ENCODE measurements around the gene ZNF280D.

ZNF280D gene

GRCh38 chr15:56654624-56655023 lies 78.7 kb downstream of the ZNF280D start:
- H3K4me1 Mint-ChIP-seq (ENCODE audit: low read depth) = peaks cover 2% of the 10 kb centered on the region
- H3K4me3 Mint-ChIP-seq = no peak overlapping the region
- peaks cover 50% of the 10 kb centered on the region for H3K36me3 Mint-ChIP-seq (ENCODE audit: low read depth)

GRCh38 chr15:56654216-56654615 lies 79.1 kb downstream of the ZNF280D start:
- Mint-ChIP-seq H3K27ac (no peak overlapping the region), H3K4me3 (no peak overlapping the region), H3K27me3 (no peaks in the 10 kb centered on the region), H3K36me3 (ENCODE audit: low read depth) (peaks cover 52% of the 10 kb centered on the region), H3K9me3 (no peaks in the 10 kb centered on the region), H3K4me1 (ENCODE audit: low read depth) (peaks cover 2% of the 10 kb centered on the region)
- DNase-seq = no peak

More at GRCh38 chr15:56654624-56655023, 78.7 kb downstream of the ZNF280D start:
- no peak for DNase-seq
- Mint-ChIP-seq H3K27ac (no peak overlapping the region), H3K27me3 (no peaks in the 10 kb centered on the region), H3K9me3 (no peaks in the 10 kb centered on the region)

- Mint-ChIP-seq H3K27me3 (no peaks in the 10 kb centered on the region), H3K9me3 (no peaks in the 10 kb centered on the region), H3K36me3 (ENCODE audit: low read depth) (peaks cover 52% of the 10 kb centered on the region), H3K4me3 (no peak overlapping the region), H3K27ac (no peak overlapping the region), H3K4me1 (ENCODE audit: low read depth) (no peaks in the 10 kb centered on the region)
- no peak for DNase-seq
Measured at GRCh38 chr15:56653787-56654186, 79.5 kb downstream of the ZNF280D start.

GRCh38 chr15:56653107-56653506 lies 80.2 kb downstream of the ZNF280D start:
- no peak overlapping the region for H3K27ac Mint-ChIP-seq
- no peaks in the 10 kb centered on the region for H3K27me3 Mint-ChIP-seq
- H3K9me3 Mint-ChIP-seq = no peaks in the 10 kb centered on the region
- H3K4me3 Mint-ChIP-seq = no peak overlapping the region
- DNase-seq = no peak
- H3K4me1 Mint-ChIP-seq (ENCODE audit: low read depth) = no peaks in the 10 kb centered on the region
- H3K36me3 Mint-ChIP-seq (ENCODE audit: low read depth) = peaks cover 51% of the 10 kb centered on the region

GRCh38 chr15:56648311-56648710 lies 85.0 kb downstream of the ZNF280D start:
- Mint-ChIP-seq H3K36me3 (ENCODE audit: low read depth) (peaks cover 31% of the 10 kb centered on the region), H3K27me3 (no peaks in the 10 kb centered on the region), H3K4me1 (ENCODE audit: low read depth) (peaks cover 2% of the 10 kb centered on the region), H3K4me3 (no peak overlapping the region), H3K9me3 (no peaks in the 10 kb centered on the region), H3K27ac (no peak overlapping the region)
- no peak for DNase-seq

GRCh38 chr15:56640549-56640948 lies 92.8 kb downstream of the ZNF280D start:
- Mint-ChIP-seq H3K4me1 (ENCODE audit: low read depth) (peaks cover 3% of the 10 kb centered on the region), H3K36me3 (ENCODE audit: low read depth) (peaks cover 9% of the 10 kb centered on the region), H3K9me3 (no peaks in the 10 kb centered on the region)

GRCh38 chr15:56640127-56640526 lies 93.2 kb downstream of the ZNF280D start:
- Mint-ChIP-seq H3K27me3 (no peaks in the 10 kb centered on the region), H3K27ac (no peak overlapping the region)

More at GRCh38 chr15:56640549-56640948, 92.8 kb downstream of the ZNF280D start:
- Mint-ChIP-seq H3K4me3 (no peak overlapping the region), H3K27ac (no peak overlapping the region), H3K27me3 (no peaks in the 10 kb centered on the region)
- DNase-seq = no peak

GRCh38 chr15:56639631-56640030 lies 93.7 kb downstream of the ZNF280D start:
- Mint-ChIP-seq H3K36me3 (ENCODE audit: low read depth) (peaks cover 9% of the 10 kb centered on the region), H3K27me3 (no peaks in the 10 kb centered on the region), H3K4me1 (ENCODE audit: low read depth) (peaks cover 3% of the 10 kb centered on the region), H3K9me3 (no peaks in the 10 kb centered on the region), H3K27ac (no peak overlapping the region), H3K4me3 (no peak overlapping the region)
- DNase-seq = no peak

More at GRCh38 chr15:56640127-56640526, 93.2 kb downstream of the ZNF280D start:
- Mint-ChIP-seq H3K9me3 (no peaks in the 10 kb centered on the region), H3K4me3 (no peak overlapping the region), H3K36me3 (ENCODE audit: low read depth) (peaks cover 9% of the 10 kb centered on the region), H3K4me1 (ENCODE audit: low read depth) (peaks cover 3% of the 10 kb centered on the region)
- DNase-seq = no peak

GRCh38 chr15:56631765-56632164 lies 101.5 kb downstream of the ZNF280D start:
- Mint-ChIP-seq H3K4me1 (ENCODE audit: low read depth) (peaks cover 7% of the 10 kb centered on the region), H3K27ac (no peak overlapping the region), H3K27me3 (no peaks in the 10 kb centered on the region), H3K36me3 (ENCODE audit: low read depth) (peaks cover 13% of the 10 kb centered on the region), H3K4me3 (no peak overlapping the region), H3K9me3 (no peaks in the 10 kb centered on the region)
- no peak for DNase-seq

- no peak overlapping the region for H3K27ac Mint-ChIP-seq
- H3K4me1 Mint-ChIP-seq (ENCODE audit: low read depth) = peaks cover 3% of the 10 kb centered on the region
- H3K27me3 Mint-ChIP-seq = no peaks in the 10 kb centered on the region
- peaks cover 11% of the 10 kb centered on the region for H3K36me3 Mint-ChIP-seq (ENCODE audit: low read depth)
- H3K4me3 Mint-ChIP-seq = no peak overlapping the region
- DNase-seq = no peak
- H3K9me3 Mint-ChIP-seq = no peaks in the 10 kb centered on the region
Measured at GRCh38 chr15:56628893-56629532, 104.3 kb downstream of the ZNF280D start.

GRCh38 chr15:56619887-56620286 lies 113.4 kb downstream of the ZNF280D start:
- H3K27ac Mint-ChIP-seq = no peak overlapping the region
- DNase-seq = no peak
- no peaks in the 10 kb centered on the region for H3K4me1 Mint-ChIP-seq (ENCODE audit: low read depth)
- H3K4me3 Mint-ChIP-seq = no peak overlapping the region
- no peaks in the 10 kb centered on the region for H3K27me3 Mint-ChIP-seq
- peaks cover 8% of the 10 kb centered on the region for H3K9me3 Mint-ChIP-seq
- H3K36me3 Mint-ChIP-seq (ENCODE audit: low read depth) = no peaks in the 10 kb centered on the region

GRCh38 chr15:56617628-56618027 lies 115.7 kb downstream of the ZNF280D start:
- Mint-ChIP-seq H3K4me3 (no peak overlapping the region), H3K27ac (no peak overlapping the region), H3K4me1 (ENCODE audit: low read depth) (peaks cover 7% of the 10 kb centered on the region), H3K9me3 (peaks cover 8% of the 10 kb centered on the region), H3K36me3 (ENCODE audit: low read depth) (no peaks in the 10 kb centered on the region), H3K27me3 (peaks cover 13% of the 10 kb centered on the region)
- DNase-seq = no peak

GRCh38 chr15:56616551-56616950 lies 116.8 kb downstream of the ZNF280D start:
- Mint-ChIP-seq H3K9me3 (peaks cover 8% of the 10 kb centered on the region), H3K36me3 (ENCODE audit: low read depth) (no peaks in the 10 kb centered on the region), H3K4me1 (ENCODE audit: low read depth) (peaks cover 7% of the 10 kb centered on the region), H3K27me3 (peaks cover 13% of the 10 kb centered on the region), H3K27ac (no peak overlapping the region), H3K4me3 (no peak overlapping the region)
- no peak for DNase-seq

- no peak overlapping the region for H3K4me3 Mint-ChIP-seq
- DNase-seq = no peak
- peaks cover 3% of the 10 kb centered on the region for H3K9me3 Mint-ChIP-seq
- H3K36me3 Mint-ChIP-seq (ENCODE audit: low read depth) = no peaks in the 10 kb centered on the region
- peaks cover 25% of the 10 kb centered on the region for H3K27me3 Mint-ChIP-seq
- H3K27ac Mint-ChIP-seq = no peak overlapping the region
- peaks cover 7% of the 10 kb centered on the region for H3K4me1 Mint-ChIP-seq (ENCODE audit: low read depth)
Measured at GRCh38 chr15:56613811-56614210, 119.5 kb downstream of the ZNF280D start.

- no peaks in the 10 kb centered on the region for H3K36me3 Mint-ChIP-seq (ENCODE audit: low read depth)
- no peak for DNase-seq
- H3K27me3 Mint-ChIP-seq = peaks cover 38% of the 10 kb centered on the region
- no peak overlapping the region for H3K4me3 Mint-ChIP-seq
- H3K4me1 Mint-ChIP-seq (ENCODE audit: low read depth) = peaks cover 10% of the 10 kb centered on the region
- H3K27ac Mint-ChIP-seq = no peak overlapping the region
- H3K9me3 Mint-ChIP-seq = peaks cover 5% of the 10 kb centered on the region
Measured at GRCh38 chr15:56608993-56609392, 124.3 kb downstream of the ZNF280D start.

Measured in activated T-cell treated with anti-CD3 and anti-CD28 coated beads, Interleukin-2, amount 50 U/mL, for 24 hours (primary cell).